ENCODE data around the gene THBS4.

DNA sequence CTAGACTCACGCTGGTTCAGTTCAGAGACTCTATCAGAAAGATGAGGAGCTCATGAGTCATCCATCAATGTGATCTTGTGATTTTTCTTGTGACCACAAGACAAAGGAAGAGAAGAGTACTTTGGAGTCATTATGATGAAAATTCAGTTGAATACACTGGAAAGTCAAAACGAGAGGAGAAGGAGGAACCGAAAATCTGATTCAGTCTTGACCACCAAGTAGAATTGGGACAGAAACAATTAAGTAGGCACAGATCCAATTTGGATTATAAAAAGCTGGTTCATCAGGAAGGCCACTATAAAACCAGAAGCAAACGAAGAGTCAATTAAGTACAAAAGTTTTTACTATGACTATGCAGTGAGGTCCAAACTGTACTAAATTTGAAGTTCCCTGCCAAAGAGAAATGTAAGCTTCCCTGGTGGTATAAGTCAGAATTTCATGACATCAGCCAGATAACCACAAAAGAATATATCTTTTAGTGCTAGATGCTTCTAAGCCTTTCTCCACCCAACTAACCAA is 90.9 kb downstream of the THBS4 start:
- TF ChIP-seq SMC3 (conservative IDR thresholded peaks at IDR 0.05; ENCODE audit: poor library complexity), result no peak
- TF ChIP-seq, protein P1, sequence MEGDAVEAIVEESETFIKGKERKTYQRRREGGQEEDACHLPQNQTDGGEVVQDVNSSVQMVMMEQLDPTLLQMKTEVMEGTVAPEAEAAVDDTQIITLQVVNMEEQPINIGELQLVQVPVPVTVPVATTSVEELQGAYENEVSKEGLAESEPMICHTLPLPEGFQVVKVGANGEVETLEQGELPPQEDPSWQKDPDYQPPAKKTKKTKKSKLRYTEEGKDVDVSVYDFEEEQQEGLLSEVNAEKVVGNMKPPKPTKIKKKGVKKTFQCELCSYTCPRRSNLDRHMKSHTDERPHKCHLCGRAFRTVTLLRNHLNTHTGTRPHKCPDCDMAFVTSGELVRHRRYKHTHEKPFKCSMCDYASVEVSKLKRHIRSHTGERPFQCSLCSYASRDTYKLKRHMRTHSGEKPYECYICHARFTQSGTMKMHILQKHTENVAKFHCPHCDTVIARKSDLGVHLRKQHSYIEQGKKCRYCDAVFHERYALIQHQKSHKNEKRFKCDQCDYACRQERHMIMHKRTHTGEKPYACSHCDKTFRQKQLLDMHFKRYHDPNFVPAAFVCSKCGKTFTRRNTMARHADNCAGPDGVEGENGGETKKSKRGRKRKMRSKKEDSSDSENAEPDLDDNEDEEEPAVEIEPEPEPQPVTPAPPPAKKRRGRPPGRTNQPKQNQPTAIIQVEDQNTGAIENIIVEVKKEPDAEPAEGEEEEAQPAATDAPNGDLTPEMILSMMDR (IDR thresholded peaks at IDR 0.05; ENCODE audit: poor library complexity, severe bottlenecking), result no peak
- TF ChIP-seq EZH2 (IDR thresholded peaks at IDR 0.05; ENCODE audit: borderline replicate concordance, insufficient read depth, low read length, poor library complexity, severe bottlenecking), result no peak
- no peak for TF ChIP-seq POLR2AphosphoS5 (IDR thresholded peaks at IDR 0.05)
- TF ChIP-seq EP300 (conservative IDR thresholded peaks at IDR 0.05; ENCODE audit: poor library complexity, severe bottlenecking), result no peak
